Endothelial cell of umbilical vein (primary cell): ENCODE data around the gene SHISA6. TPM values are rescaled to one million over a fixed set of nuclear protein-coding genes. Genes with fewer than 3 reads are reported as not detected.

Source experiments
- BruUV-seq: library from RNA; stranded (reverse); fragments of 400-500 nt; replicated peaks from 2 replicates; lab custom pipeline; 2021; lab: Mats Ljungman, UMichigan
- CTCF ChIA-PET: fragments of 300-600, 350-600 bp; sonication (Branson Sonifier 250); formaldehyde crosslinking; loops from one replicate; lab custom pipeline; 2021; ENCODE audit warnings: antibody characterized with exemption, inconsistent platforms; lab: Charles Lee
- POLR2A ChIA-PET: fragments of 300-600, 350-600 bp; sonication (Branson Sonifier 250); formaldehyde crosslinking; loops from one replicate; lab custom pipeline; 2021; ENCODE audit warnings: antibody characterized with exemption, inconsistent platforms; lab: Charles Lee
- DNase-seq: peaks from one replicate; pipeline ENCODE4 v3.0.0-alpha.2; 2011; ENCODE audit warnings: low read depth, low spot score
- FAIRE-seq: peaks from 2 replicates; lab custom pipeline; 2011; peaks lifted over from hg19 to GRCh38; lab: Jason Lieb, UNC
- H2AFZ ChIP-seq: 2 replicates; pipeline ENCODE4 v1.6.0; 2012; ENCODE audit warnings: low read depth, low read length, control low read depth, inconsistent platforms
- H3K27ac ChIP-seq: 2 replicates; pipeline ENCODE4 v1.5.1; 2011; ENCODE audit warnings: low read depth, mild to moderate bottlenecking, control low read depth, low read length, moderate library complexity; ENCODE audit not compliant: insufficient read depth
- H3K27me3 ChIP-seq, 2 experiments: 2 replicates each; pipeline versions ENCODE4 v1.6.0 to v1.6.1; 2011; ENCODE audit warnings: low read length in 2 of 2, mixed read lengths in 1 of 2; ENCODE audit not compliant: control insufficient read depth in 2 of 2, insufficient read depth in 2 of 2
- H3K36me3 ChIP-seq, 2 experiments: 2 replicates in 1 of 2; 3 replicates in 1 of 2; pipeline ENCODE4 v1.5.1; 2011; ENCODE audit warnings: low read length in 2 of 2, mild to moderate bottlenecking in 1 of 2, moderate library complexity in 1 of 2; ENCODE audit not compliant: control insufficient read depth in 2 of 2, insufficient read depth in 2 of 2; ENCODE audit errors: extremely low read depth in 1 of 2
- H3K4me1 ChIP-seq: 3 replicates; pipeline ENCODE4 v1.5.1; 2011; ENCODE audit warnings: mild to moderate bottlenecking, low read length; ENCODE audit not compliant: control insufficient read depth, insufficient read depth; ENCODE audit errors: extremely low read depth
- H3K4me2 ChIP-seq: 2 replicates; pipeline ENCODE4 v1.6.1; 2011; ENCODE audit warnings: low read length, control low read depth, mixed read lengths; ENCODE audit not compliant: insufficient read depth
- H3K4me3 ChIP-seq, 3 experiments: fragments of 200-600 bp in 1 of 3; sonication (generic), shearing (Covaris generic) in 1 of 3; replicated peaks in 1 of 3; 2 replicates each; pipeline ENCODE4 v1.5.1; 2011 to 2016; ENCODE audit warnings: control low read depth in 3 of 3, low read length in 3 of 3, mild to moderate bottlenecking in 2 of 3, inconsistent platforms in 1 of 3, low read depth in 1 of 3, moderate library complexity in 1 of 3; ENCODE audit not compliant: insufficient read depth in 1 of 3
- H3K79me2 ChIP-seq: 2 replicates; pipeline ENCODE4 v1.6.0; 2012; ENCODE audit warnings: low read length, inconsistent platforms; ENCODE audit not compliant: control insufficient read depth, insufficient read depth
- H3K9ac ChIP-seq: replicated peaks from 2 replicates; pipeline ENCODE3; 2011; ENCODE audit warnings: low read length, control low read depth; ENCODE audit not compliant: insufficient read depth; ENCODE audit errors: extremely low read depth
- H3K9me1 ChIP-seq: replicated peaks from 3 replicates; pipeline ENCODE4 v1.6.0; 2011; ENCODE audit warnings: mild to moderate bottlenecking, low read length; ENCODE audit not compliant: control insufficient read depth, insufficient read depth; ENCODE audit errors: extremely low read depth
- H3K9me3 ChIP-seq: replicated peaks from 2 replicates; pipeline ENCODE4 v1.5.1; 2012; ENCODE audit warnings: low read length, inconsistent platforms; ENCODE audit not compliant: control insufficient read depth, insufficient read depth
- H4K20me1 ChIP-seq: replicated peaks from 2 replicates; pipeline ENCODE3; 2011; ENCODE audit warnings: mild to moderate bottlenecking, low read length; ENCODE audit not compliant: control insufficient read depth, insufficient read depth; ENCODE audit errors: extremely low read depth
- EZH2 ChIP-seq: IDR thresholded peaks from 2 replicates; pipeline ENCODE4 v1.6.1; 2012; ENCODE audit warnings: borderline replicate concordance, low read depth, mild to moderate bottlenecking, moderate library complexity, low read length, inconsistent platforms; ENCODE audit not compliant: severe bottlenecking
- FOS ChIP-seq: IDR thresholded peaks from 2 replicates; pipeline ENCODE4 v1.6.1; 2011; ENCODE audit warnings: mild to moderate bottlenecking, low read length, moderate library complexity, borderline replicate concordance; ENCODE audit not compliant: insufficient read depth
- GATA2 ChIP-seq: IDR thresholded peaks from 2 replicates; pipeline ENCODE4 v1.7.0; 2011; ENCODE audit warnings: low read depth, mild to moderate bottlenecking, moderate library complexity, mixed read lengths, low read length; ENCODE audit not compliant: insufficient read length, insufficient read depth
- JUN ChIP-seq: IDR thresholded peaks from 2 replicates; pipeline ENCODE4 v1.6.1; 2011; ENCODE audit warnings: borderline replicate concordance, low read depth; ENCODE audit not compliant: insufficient read length, insufficient read depth
- MYC ChIP-seq: IDR thresholded peaks from one replicate; pipeline ENCODE4 v1.6.1; 2011; ENCODE audit warnings: mild to moderate bottlenecking, low read depth, low read length
- POLR2A ChIP-seq: IDR thresholded peaks from 2 replicates; pipeline ENCODE4 v1.6.1; 2012; ENCODE audit warnings: low read depth, mild to moderate bottlenecking, control low read depth, low read length
- POLR2AphosphoS5 ChIP-seq: IDR thresholded peaks from 2 replicates; pipeline ENCODE4 v1.6.1; 2012; ENCODE audit warnings: low read depth, mild to moderate bottlenecking, control low read depth, low read length, moderate library complexity; ENCODE audit not compliant: insufficient read depth
- dilution Hi-C: fragments of 300-500 bp; cut with MboI; formaldehyde crosslinking; loops from one replicate; pipeline ENCODE4 v1.15.0; 2019; ENCODE audit warnings: low sequenced_read_pairs; ENCODE audit not compliant: extremely low pct_ligation_motif_present
- intact Hi-C: fragments of 100-400 bp; cut with micrococcal nuclease; formaldehyde crosslinking; loops from one replicate; pipeline ENCODE4 v1.10.0; 2022
- polyA plus RNA-seq, 4 experiments: library from polyadenylated mRNA; depleted of rRNA in 3 of 4; stranded (reverse) in 3 of 4; unstranded in 1 of 4; fragments of >200 nt; gene quantifications; 2 replicates each; pipeline versions ENCODE4 v1.2.1 to v1.2.3, GENCODE V29; 2011 to 2012; ENCODE audit warnings: missing spikeins in 1 of 4
- total RNA-seq: library from RNA; stranded (reverse); gene quantifications from 2 replicates; pipeline ENCODE4 v1.2.3, GENCODE V29; 2021
- TF ChIP-seq, protein P1 (sequence below): IDR thresholded peaks from 2 replicates; pipeline ENCODE4 v1.6.1; 2011; ENCODE audit not compliant: insufficient read depth, insufficient read length
- TF ChIP-seq, protein P2 (sequence below), 2 donors: IDR thresholded peaks; 1 replicate in 1 of 2; 2 replicates in 1 of 2; pipeline ENCODE4 v1.5.1; 2011; ENCODE audit warnings: low read length in 2 of 2, mild to moderate bottlenecking in 2 of 2, moderate library complexity in 2 of 2, control low read depth in 1 of 2, inconsistent platforms in 1 of 2, low read depth in 1 of 2; ENCODE audit not compliant: insufficient read depth in 1 of 2; ENCODE audit errors: extremely low read depth in 1 of 2

SHISA6 gene
- total and polyA plus RNA-seq, 2 donors (not counting 3 experiments of a cell fraction or from before 2014, with no cell fraction given) = not detected

DNA sequence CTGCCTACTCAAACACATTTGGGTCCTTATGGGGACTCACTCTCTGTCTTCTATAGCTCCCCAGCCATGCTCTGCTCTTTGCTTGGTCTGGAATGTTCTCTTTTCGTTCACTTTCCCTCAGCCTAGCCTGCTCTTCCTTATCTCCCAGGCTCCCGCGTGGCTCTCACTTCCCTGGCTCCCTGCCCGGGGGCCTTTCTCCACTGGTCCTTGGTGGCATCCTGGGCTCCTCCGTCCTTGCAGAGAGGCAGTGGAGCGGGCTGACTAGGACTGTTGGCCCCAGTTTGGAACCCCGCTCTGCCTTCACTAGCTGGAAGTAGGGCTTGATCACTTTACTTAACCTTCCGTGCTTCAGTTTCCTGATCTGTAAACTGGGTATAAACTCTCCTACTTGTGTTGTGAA lies 31.2 kb downstream of the SHISA6 start:
- BruUV-seq = no TSS peak
- H3K9ac ChIP-seq = no peak overlapping the region
- H4K20me1 ChIP-seq = no peaks in the 10 kb centered on the region
- intact Hi-C loops = no loop called here
- H3K9me3 ChIP-seq = peaks cover 6% of the 10 kb centered on the region
- ChIA-PET POLR2A (no interaction called here), CTCF (no interaction called here)
- H3K4me2 ChIP-seq = no peak overlapping the region
- no peaks in the 10 kb centered on the region for H3K27me3 ChIP-seq
- dilution Hi-C loops = no loop called here
- FAIRE-seq (no peak), DNase-seq (no peak)
- H3K36me3 ChIP-seq = no peaks in the 10 kb centered on the region
- no peaks in the 10 kb centered on the region for H3K79me2 ChIP-seq
- no peak for TF ChIP-seq EZH2
- TF ChIP-seq, protein P1, sequence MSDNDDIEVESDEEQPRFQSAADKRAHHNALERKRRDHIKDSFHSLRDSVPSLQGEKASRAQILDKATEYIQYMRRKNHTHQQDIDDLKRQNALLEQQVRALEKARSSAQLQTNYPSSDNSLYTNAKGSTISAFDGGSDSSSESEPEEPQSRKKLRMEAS = no peak
- no peak overlapping the region for H3K4me3 ChIP-seq
- no peak overlapping the region for H2AFZ ChIP-seq
- H3K27ac ChIP-seq = no peak overlapping the region
- H3K4me1 ChIP-seq = no peaks in the 10 kb centered on the region
- no peaks in the 10 kb centered on the region for H3K9me1 ChIP-seq

DNA sequence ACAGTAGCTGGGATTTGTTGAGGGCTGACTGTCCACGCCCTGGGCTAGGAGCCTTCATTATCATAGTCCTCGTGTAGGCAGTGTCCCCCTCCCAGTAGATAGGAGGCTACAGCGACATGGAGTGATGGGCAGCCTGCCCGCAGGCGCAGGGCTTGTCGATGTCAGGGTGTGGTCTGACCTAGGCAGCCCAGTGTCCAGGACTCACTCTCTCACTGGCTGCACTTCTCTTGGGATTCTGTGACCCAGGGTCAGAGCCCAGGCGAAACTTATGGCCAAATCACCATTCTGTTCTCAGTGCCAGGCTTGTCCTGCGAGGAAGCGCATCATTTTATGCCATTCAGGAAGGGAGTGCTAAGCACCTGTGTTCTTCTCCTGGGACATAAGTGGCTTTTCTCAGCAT lies 32.6 kb downstream of the SHISA6 start:
- TF ChIP-seq, protein P1 = no peak
- TF ChIP-seq MYC (no peak), FOS (no peak), EZH2 (no peak), POLR2AphosphoS5 (no peak), JUN (no peak), GATA2 (no peak), POLR2A (no peak)
- TF ChIP-seq, protein P2, sequence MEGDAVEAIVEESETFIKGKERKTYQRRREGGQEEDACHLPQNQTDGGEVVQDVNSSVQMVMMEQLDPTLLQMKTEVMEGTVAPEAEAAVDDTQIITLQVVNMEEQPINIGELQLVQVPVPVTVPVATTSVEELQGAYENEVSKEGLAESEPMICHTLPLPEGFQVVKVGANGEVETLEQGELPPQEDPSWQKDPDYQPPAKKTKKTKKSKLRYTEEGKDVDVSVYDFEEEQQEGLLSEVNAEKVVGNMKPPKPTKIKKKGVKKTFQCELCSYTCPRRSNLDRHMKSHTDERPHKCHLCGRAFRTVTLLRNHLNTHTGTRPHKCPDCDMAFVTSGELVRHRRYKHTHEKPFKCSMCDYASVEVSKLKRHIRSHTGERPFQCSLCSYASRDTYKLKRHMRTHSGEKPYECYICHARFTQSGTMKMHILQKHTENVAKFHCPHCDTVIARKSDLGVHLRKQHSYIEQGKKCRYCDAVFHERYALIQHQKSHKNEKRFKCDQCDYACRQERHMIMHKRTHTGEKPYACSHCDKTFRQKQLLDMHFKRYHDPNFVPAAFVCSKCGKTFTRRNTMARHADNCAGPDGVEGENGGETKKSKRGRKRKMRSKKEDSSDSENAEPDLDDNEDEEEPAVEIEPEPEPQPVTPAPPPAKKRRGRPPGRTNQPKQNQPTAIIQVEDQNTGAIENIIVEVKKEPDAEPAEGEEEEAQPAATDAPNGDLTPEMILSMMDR (IDR thresholded peaks at IDR 0.05; ENCODE audit: extremely low read depth in 1 of 2, insufficient read depth in 1 of 2, low read depth in 1 of 2, low read length in 2 of 2) = no peak
- Histone ChIP-seq H3K27me3 (no peaks in the 10 kb centered on the region), H3K36me3 (no peaks in the 10 kb centered on the region), H3K4me3 (no peak overlapping the region), H3K9ac (no peak overlapping the region), H3K4me2 (no peak overlapping the region), H4K20me1 (no peaks in the 10 kb centered on the region), H3K79me2 (no peaks in the 10 kb centered on the region), H2AFZ (no peak overlapping the region), H3K9me1 (no peaks in the 10 kb centered on the region), H3K27ac (no peak overlapping the region), H3K9me3 (peaks cover 6% of the 10 kb centered on the region), H3K4me1 (no peaks in the 10 kb centered on the region)
- FAIRE-seq (no peak), DNase-seq (no peak)
- dilution Hi-C loops = no loop called here
- no TSS peak for BruUV-seq
- ChIA-PET POLR2A (no interaction called here), CTCF (no interaction called here)
- intact Hi-C loops = no loop called here
